Endodermal cell (in vitro differentiated cells): ENCODE measurements around the gene MRPL24. TPM values are rescaled to one million over a fixed set of nuclear protein-coding genes. Genes with fewer than 3 reads are reported as not detected.

Experiments used
- DNase-seq: peaks from one replicate; pipeline ENCODE4 v3.0.0-alpha.2; 2017
- H3K27ac ChIP-seq: 2 replicates; pipeline ENCODE4 v1.5.1; 2013; ENCODE audit warnings: mild to moderate bottlenecking, low read depth, low read length, moderate library complexity
- H3K27me3 ChIP-seq: 2 replicates; pipeline ENCODE4 v1.6.1; 2013; ENCODE audit warnings: mild to moderate bottlenecking, low read length, moderate library complexity; ENCODE audit not compliant: insufficient read depth, control insufficient read depth, poor library complexity, severe bottlenecking
- H3K36me3 ChIP-seq: 2 replicates; pipeline ENCODE4 v1.7.0; 2013; ENCODE audit warnings: mild to moderate bottlenecking, low read length, moderate library complexity; ENCODE audit not compliant: control insufficient read depth, insufficient read depth
- H3K4me1 ChIP-seq: one replicate; pipeline ENCODE4 v1.7.0; 2013; ENCODE audit warnings: low read length; ENCODE audit not compliant: control insufficient read depth, insufficient read depth
- H3K4me3 ChIP-seq: 2 replicates; pipeline ENCODE4 v1.5.1; 2013; ENCODE audit warnings: mild to moderate bottlenecking, low read length, moderate library complexity
- H3K9ac ChIP-seq: 2 replicates; pipeline ENCODE4 v1.6.1; 2013; ENCODE audit warnings: mild to moderate bottlenecking, low read length, moderate library complexity; ENCODE audit not compliant: poor library complexity, severe bottlenecking; ENCODE audit errors: extremely low read depth
- H3K9me3 ChIP-seq: 2 replicates; pipeline ENCODE4 v1.6.1; 2013; ENCODE audit warnings: mild to moderate bottlenecking, low read length, moderate library complexity; ENCODE audit not compliant: control insufficient read depth
- H3K27ac Mint-ChIP-seq: 2 replicates; pipeline ENCODE4 v1.8.0; 2020; ENCODE audit warnings: mixed read lengths
- H3K27me3 Mint-ChIP-seq: 2 replicates; pipeline ENCODE4 v1.8.0; 2021; ENCODE audit warnings: mild to moderate bottlenecking, mixed read lengths; ENCODE audit not compliant: insufficient read depth
- H3K36me3 Mint-ChIP-seq: 2 replicates; pipeline ENCODE4 v1.8.0; 2020; ENCODE audit warnings: low read depth, mixed read lengths
- H3K4me1 Mint-ChIP-seq: 2 replicates; pipeline ENCODE4 v1.8.0; 2020; ENCODE audit warnings: mixed read lengths
- H3K4me3 Mint-ChIP-seq: 2 replicates; pipeline ENCODE4 v1.8.0; 2020; ENCODE audit warnings: mild to moderate bottlenecking, moderate library complexity, mixed read lengths
- H3K9me3 Mint-ChIP-seq: 2 replicates; pipeline ENCODE4 v1.8.0; 2020; ENCODE audit warnings: mild to moderate bottlenecking, mixed read lengths
- CTCF ChIP-seq: fragments of 200-600 bp; sonication (generic); conservative IDR thresholded peaks from 2 replicates; pipeline ENCODE4 v1.5.0; 2021; ENCODE audit warnings: antibody characterized with exemption, mild to moderate bottlenecking
- WGBS, 2 experiments: methylation state at CpG; one replicate each; pipeline versions ENCODE4 v1.1.5 to v1.1.7; 2013; ENCODE audit warnings: missing lambda C conversion rate in 2 of 2, mixed read lengths in 1 of 2; ENCODE audit not compliant: insufficient coverage in 1 of 2, insufficient read length in 1 of 2; 5-methylcytosine and 5-hydroxymethylcytosine counted together
- total RNA-seq, 2 donors: library from RNA; stranded (reverse); fragmentation: NEBNext Ultra II Directional in 1 of 2; extraction: Animal tissue kit (Norgen Biotek cat#: 25700) in 1 of 2; gene quantifications; 2 replicates in 1 of 2; 3 replicates in 1 of 2; pipeline ENCODE4 v1.2.1, GENCODE V29; 2021

Gene MRPL24
- total RNA-seq, 2 donors from 2014 or later = 32.2 to 35.5 TPM

GRCh38 chr1:156740237-156740740 is 599 bp downstream of the MRPL24 start:
- peaks cover 71% of the 10 kb centered on the region for H3K36me3 ChIP-seq
- peaks cover 26% of the 10 kb centered on the region for H3K4me1 Mint-ChIP-seq
- H3K9me3 ChIP-seq = no peaks in the 10 kb centered on the region
- no peak for TF ChIP-seq CTCF
- peak overlapping the region; percentile 74 for H3K9ac ChIP-seq
- no peak overlapping the region for H3K27ac ChIP-seq
- no peaks in the 10 kb centered on the region for H3K27me3 ChIP-seq
- DNase-seq = no peak
- peak overlapping the region; percentile 97 for H3K27ac Mint-ChIP-seq
- peak overlapping the region; percentile 92 for H3K4me3 ChIP-seq
- no peaks in the 10 kb centered on the region for H3K9me3 Mint-ChIP-seq
- no peaks in the 10 kb centered on the region for H3K27me3 Mint-ChIP-seq
- H3K4me3 Mint-ChIP-seq = peak overlapping the region; percentile 96
- 19 to 39% methylated on average over 5 to 7 of the region's 7 CpGs for WGBS, 2 experiments
- peaks cover 50% of the 10 kb centered on the region for H3K36me3 Mint-ChIP-seq
- peaks cover 4% of the 10 kb centered on the region for H3K4me1 ChIP-seq

- H3K36me3 ChIP-seq = peaks cover 59% of the 10 kb centered on the region
- no peak overlapping the region for H3K9ac ChIP-seq
- Mint-ChIP-seq H3K4me3 (no peak overlapping the region), H3K27me3 (no peaks in the 10 kb centered on the region), H3K27ac (no peak overlapping the region), H3K9me3 (no peaks in the 10 kb centered on the region), H3K4me1 (peaks cover 16% of the 10 kb centered on the region), H3K36me3 (peaks cover 39% of the 10 kb centered on the region)
- no peaks in the 10 kb centered on the region for H3K9me3 ChIP-seq
- no peak overlapping the region for H3K4me3 ChIP-seq
- no peak overlapping the region for H3K27ac ChIP-seq
- H3K27me3 ChIP-seq = no peaks in the 10 kb centered on the region
- no peak for TF ChIP-seq CTCF
- 95 to 100% methylated on average over 1 to 2 of the region's 2 CpGs for WGBS, 2 experiments
- no peak for DNase-seq
- no peaks in the 10 kb centered on the region for H3K4me1 ChIP-seq
Observed at GRCh38 chr1:156738916-156739315, 2.0 kb downstream of the MRPL24 start.

GRCh38 chr1:156738407-156738806 is 2.5 kb downstream of the MRPL24 start:
- Mint-ChIP-seq H3K27me3 (no peaks in the 10 kb centered on the region), H3K36me3 (peaks cover 38% of the 10 kb centered on the region), H3K9me3 (no peaks in the 10 kb centered on the region), H3K4me3 (no peak overlapping the region), H3K4me1 (peaks cover 16% of the 10 kb centered on the region), H3K27ac (no peak overlapping the region)
- Histone ChIP-seq H3K9ac (no peak overlapping the region), H3K27me3 (no peaks in the 10 kb centered on the region), H3K27ac (no peak overlapping the region), H3K36me3 (peaks cover 54% of the 10 kb centered on the region), H3K9me3 (no peaks in the 10 kb centered on the region), H3K4me3 (no peak overlapping the region), H3K4me1 (no peaks in the 10 kb centered on the region)
- TF ChIP-seq CTCF = no peak
- WGBS, 2 experiments = 95 to 100% methylated on average over 7 to 10 of the region's 10 CpGs
- DNase-seq = no peak
